Keratinocyte (primary cell): Measurements from ENCODE around the gene CMTM8. TPM values are rescaled to one million over a fixed set of nuclear protein-coding genes. Genes with fewer than 3 reads are reported as not detected.

Source experiments
- DNase-seq: peaks from one replicate; pipeline ENCODE4 v3.0.0-alpha.2; 2011; ENCODE audit warnings: low read depth, missing footprints, low spot score
- FAIRE-seq: peaks from 2 replicates; lab custom pipeline; 2011; peaks lifted over from hg19 to GRCh38; lab: Jason Lieb, UNC
- H2AFZ ChIP-seq: 2 replicates; pipeline ENCODE4 v1.6.0; 2012; ENCODE audit warnings: low read length, control low read depth, inconsistent platforms; ENCODE audit not compliant: control insufficient read depth
- H3K27ac ChIP-seq: 2 replicates; pipeline ENCODE4 v1.5.1; 2011; ENCODE audit warnings: low read length; ENCODE audit not compliant: control insufficient read depth, insufficient read depth
- H3K27me3 ChIP-seq: 3 replicates; pipeline ENCODE4 v1.6.0; 2011; ENCODE audit warnings: low read length; ENCODE audit not compliant: control insufficient read depth, insufficient read depth; ENCODE audit errors: extremely low read depth
- H3K36me3 ChIP-seq, 2 experiments: 2 replicates in 1 of 2; 3 replicates in 1 of 2; pipeline ENCODE4 v1.5.1; 2011; ENCODE audit warnings: low read length in 2 of 2, mild to moderate bottlenecking in 1 of 2; ENCODE audit not compliant: control insufficient read depth in 2 of 2, insufficient read depth in 2 of 2; ENCODE audit errors: extremely low read depth in 1 of 2
- H3K4me1 ChIP-seq: 3 replicates; pipeline ENCODE4 v1.5.1; 2011; ENCODE audit warnings: low read length; ENCODE audit not compliant: control insufficient read depth, insufficient read depth; ENCODE audit errors: extremely low read depth
- H3K4me2 ChIP-seq: 3 replicates; pipeline ENCODE4 v1.6.0; 2011; ENCODE audit warnings: low read depth, low read length; ENCODE audit not compliant: control insufficient read depth, insufficient read depth; ENCODE audit errors: extremely low read depth
- H3K4me3 ChIP-seq, 3 experiments: fragments of 200-600 bp in 1 of 3; sonication (generic) in 1 of 3; 2 replicates in 2 of 3; 3 replicates in 1 of 3; pipeline ENCODE4 v1.5.1; 2011 to 2016; ENCODE audit warnings: low read length in 3 of 3, mild to moderate bottlenecking in 3 of 3, control low read depth in 2 of 3, inconsistent platforms in 1 of 3, low read depth in 1 of 3, mixed read lengths in 1 of 3, mixed run types in 1 of 3, moderate library complexity in 1 of 3; ENCODE audit not compliant: control insufficient read depth in 2 of 3, insufficient read depth in 2 of 3; ENCODE audit errors: extremely low read depth in 1 of 3
- H3K79me2 ChIP-seq: 2 replicates; pipeline ENCODE4 v1.6.0; 2012; ENCODE audit warnings: low read length; ENCODE audit not compliant: control insufficient read depth, insufficient read depth
- H3K9ac ChIP-seq: 3 replicates; pipeline ENCODE4 v1.6.0; 2011; ENCODE audit warnings: low read length; ENCODE audit not compliant: control insufficient read depth, insufficient read depth; ENCODE audit errors: extremely low read depth
- H3K9me1 ChIP-seq: 3 replicates; pipeline ENCODE4 v1.6.0; 2011; ENCODE audit warnings: low read length; ENCODE audit not compliant: control insufficient read depth, insufficient read depth; ENCODE audit errors: extremely low read depth
- H3K9me3 ChIP-seq: 2 replicates; pipeline ENCODE4 v1.5.1; 2012; ENCODE audit warnings: low read depth, low read length; ENCODE audit not compliant: control insufficient read depth
- H4K20me1 ChIP-seq: 3 replicates; pipeline ENCODE4 v1.6.0; 2011; ENCODE audit warnings: low read length; ENCODE audit not compliant: control insufficient read depth, insufficient read depth; ENCODE audit errors: extremely low read depth
- CTCF ChIP-seq, 3 experiments: IDR thresholded peaks in 1 of 3; conservative IDR thresholded peaks in 1 of 3; optimal IDR thresholded peaks in 1 of 3; 2 replicates in 2 of 3; 3 replicates in 1 of 3; pipeline versions ENCODE3 to v1.5.1; 2011; ENCODE audit warnings: low read length in 3 of 3, mild to moderate bottlenecking in 3 of 3, moderate library complexity in 2 of 3, control low read depth in 1 of 3, inconsistent platforms in 1 of 3; ENCODE audit not compliant: insufficient read depth in 2 of 3; ENCODE audit errors: extremely low read depth in 1 of 3
- EZH2 ChIP-seq: IDR thresholded peaks from one replicate; pipeline ENCODE4 v1.6.1; 2012; ENCODE audit warnings: inconsistent platforms, mild to moderate bottlenecking, low read length, moderate library complexity
- dilution Hi-C: fragments of 300-500 bp; cut with MboI; formaldehyde crosslinking; loops from one replicate; pipeline ENCODE4 v1.7.0; 2020; ENCODE audit warnings: low sequenced_read_pairs; ENCODE audit not compliant: extremely low pct_ligation_motif_present
- polyA plus RNA-seq, 5 experiments: library from polyadenylated mRNA; depleted of rRNA in 3 of 5; stranded (reverse) in 3 of 5; stranded (forward) in 1 of 5; unstranded in 1 of 5; fragments of >200 nt; gene quantifications; 1 replicate in 1 of 5; 2 replicates in 3 of 5; 3 replicates in 1 of 5; pipeline versions ENCODE4 v1.2.1 to v1.2.3, GENCODE V29; 2011 to 2012; ENCODE audit warnings: missing spikeins in 2 of 5, low read depth in 1 of 5, low replicate concordance in 1 of 5

Gene CMTM8
- polyA plus RNA-seq, 1 donor (not counting 4 experiments of a cell fraction or from before 2014, with no cell fraction given) = 1.6 TPM

- Histone ChIP-seq H3K36me3 (no peaks in the 10 kb centered on the region), H3K4me1 (peaks cover 16% of the 10 kb centered on the region), H3K79me2 (no peaks in the 10 kb centered on the region), H2AFZ (no peak overlapping the region), H3K9me3 (no peaks in the 10 kb centered on the region), H3K4me3 (no peak overlapping the region), H3K9me1 (no peaks in the 10 kb centered on the region), H3K9ac (no peak overlapping the region), H3K4me2 (no peak overlapping the region), H3K27me3 (no peaks in the 10 kb centered on the region), H4K20me1 (no peaks in the 10 kb centered on the region), H3K27ac (no peak overlapping the region)
- FAIRE-seq (no peak), DNase-seq (no peak)
- TF ChIP-seq CTCF (optimal IDR thresholded peaks at IDR 0.05 in 1 of 3, IDR thresholded peaks at IDR 0.05 in 1 of 3, conservative IDR thresholded peaks at IDR 0.05 in 1 of 3; ENCODE audit: extremely low read depth in 1 of 3, insufficient read depth in 2 of 3, low read length in 3 of 3) (no peak), EZH2 (no peak)
- dilution Hi-C loops = no loop called here
These were observed 53.8 kb downstream of the CMTM8 start for GRCh38 chr3:32292085-32292796.

GRCh38 chr3:32293903-32294302, 55.4 kb downstream of the CMTM8 start:
- Histone ChIP-seq H3K36me3 (no peaks in the 10 kb centered on the region), H3K4me3 (no peak overlapping the region), H3K79me2 (no peaks in the 10 kb centered on the region), H3K9ac (no peak overlapping the region), H3K27ac (no peak overlapping the region), H3K4me2 (no peak overlapping the region), H4K20me1 (no peaks in the 10 kb centered on the region), H3K9me3 (no peaks in the 10 kb centered on the region), H3K27me3 (no peaks in the 10 kb centered on the region), H3K4me1 (peaks cover 16% of the 10 kb centered on the region), H2AFZ (no peak overlapping the region), H3K9me1 (no peaks in the 10 kb centered on the region)
- TF ChIP-seq CTCF (optimal IDR thresholded peaks at IDR 0.05 in 1 of 3, IDR thresholded peaks at IDR 0.05 in 1 of 3, conservative IDR thresholded peaks at IDR 0.05 in 1 of 3; ENCODE audit: extremely low read depth in 1 of 3, insufficient read depth in 2 of 3, low read length in 3 of 3) = no peak
- TF ChIP-seq EZH2 = no peak
- DNase-seq (no peak), FAIRE-seq (no peak)
- dilution Hi-C loops = no loop called here
